GM23338 (cell line): Measurements from ENCODE around the gene CTNNA2. TPM values are rescaled to one million over a fixed set of nuclear protein-coding genes. Genes with fewer than 3 reads are reported as not detected.

ENCODE experiments used
- ATAC-seq: fragments of 200-7000 bp; cut with Tn5 transposase; 3 replicates; pipeline ENCODE4 v1.9.1; 2020
- DNase-seq: peaks from one replicate; pipeline ENCODE4 v3.0.0-alpha.2; 2015; ENCODE audit warnings: low spot score
- H2AFZ ChIP-seq: fragments of 200-600 bp; sonication (generic); 2 replicates; pipeline ENCODE4 v1.8.0; 2016; ENCODE audit warnings: antibody characterized with exemption, mild to moderate bottlenecking, moderate library complexity
- H3F3A ChIP-seq: fragments of 200-600 bp; sonication (generic); replicated peaks from 2 replicates; pipeline ENCODE4 v1.8.0; 2017; ENCODE audit warnings: antibody characterized with exemption, mixed run types, low read depth
- H3K27ac ChIP-seq: fragments of 200-600 bp; sonication (generic); 2 replicates; pipeline ENCODE4 v1.6.1; 2016; ENCODE audit warnings: low read depth
- H3K27me3 ChIP-seq: fragments of 200-600 bp; sonication (generic); 2 replicates; pipeline ENCODE4 v1.8.0; 2016; ENCODE audit warnings: mild to moderate bottlenecking, mixed run types, moderate library complexity; ENCODE audit not compliant: insufficient read depth
- H3K36me3 ChIP-seq: fragments of 200-600 bp; sonication (generic); 2 replicates; pipeline ENCODE4 v1.8.0; 2016; ENCODE audit warnings: mild to moderate bottlenecking; ENCODE audit not compliant: insufficient read depth
- H3K4me1 ChIP-seq: fragments of 200-600 bp; sonication (generic); 2 replicates; pipeline ENCODE4 v1.8.0; 2016; ENCODE audit warnings: mild to moderate bottlenecking, moderate library complexity; ENCODE audit not compliant: insufficient read depth
- H3K4me2 ChIP-seq: fragments of 200-600 bp; sonication (generic); 2 replicates; pipeline ENCODE4 v1.7.1; 2017; ENCODE audit warnings: mixed run types
- H3K4me3 ChIP-seq: fragments of 200-600 bp; sonication (generic); 2 replicates; pipeline ENCODE4 v1.6.1; 2016; ENCODE audit warnings: mixed run types
- H3K79me2 ChIP-seq: fragments of 200-600 bp; sonication (generic); replicated peaks from 2 replicates; pipeline ENCODE4 v1.8.0; 2017; ENCODE audit warnings: mild to moderate bottlenecking; ENCODE audit not compliant: insufficient read depth
- H3K9me2 ChIP-seq: fragments of 200-600 bp; sonication (generic); 2 replicates; pipeline ENCODE4 v1.8.0; 2017; ENCODE audit not compliant: insufficient read depth
- H4K20me1 ChIP-seq: fragments of 200-600 bp; sonication (generic); replicated peaks from 2 replicates; pipeline ENCODE4 v1.8.0; 2017; ENCODE audit warnings: mild to moderate bottlenecking; ENCODE audit not compliant: insufficient read depth
- H3K27ac Mint-ChIP-seq: 2 replicates; pipeline ENCODE4 v1.8.0; 2020; ENCODE audit warnings: inconsistent platforms, mild to moderate bottlenecking, moderate library complexity, mixed read lengths
- H3K27me3 Mint-ChIP-seq: 3 replicates; pipeline ENCODE4 v1.8.0; 2022; ENCODE audit warnings: low read depth, mild to moderate bottlenecking, moderate library complexity, mixed read lengths, inconsistent platforms; ENCODE audit not compliant: insufficient read depth, poor library complexity
- H3K36me3 Mint-ChIP-seq: 3 replicates; pipeline ENCODE4 v1.8.0; 2021; ENCODE audit warnings: low read depth, mild to moderate bottlenecking, inconsistent platforms, moderate library complexity, mixed read lengths
- H3K4me1 Mint-ChIP-seq: 3 replicates; pipeline ENCODE4 v1.8.0; 2020; ENCODE audit warnings: mild to moderate bottlenecking, inconsistent platforms, mixed read lengths
- H3K4me3 Mint-ChIP-seq: 3 replicates; pipeline ENCODE4 v1.8.0; 2021; ENCODE audit warnings: moderate library complexity, mild to moderate bottlenecking, inconsistent platforms, mixed read lengths
- H3K9me3 Mint-ChIP-seq: 3 replicates; pipeline ENCODE4 v1.8.0; 2020; ENCODE audit warnings: moderate library complexity, mild to moderate bottlenecking, inconsistent platforms, mixed read lengths
- CREB1 ChIP-seq: fragments of 250-450 bp; sonication (Bioruptor Pico); IDR thresholded peaks from 2 replicates; pipeline ENCODE4 v1.5.0; 2020; ENCODE audit warnings: low read depth, mild to moderate bottlenecking, moderate library complexity
- CTCF ChIP-seq, 2 experiments: fragments of 200-600 bp in 1 of 2; sonication (generic) in 1 of 2; conservative IDR thresholded peaks; 2 replicates each; pipeline versions ENCODE4 v1.5.1 to v1.6.1; 2016 to 2017; ENCODE audit warnings: antibody characterized with exemption in 2 of 2, low read depth in 2 of 2, mild to moderate bottlenecking in 2 of 2, moderate library complexity in 1 of 2
- EZH2 ChIP-seq: fragments of 200-600 bp; sonication (generic); IDR thresholded peaks from one replicate; pipeline ENCODE4 v1.8.0; 2017; ENCODE audit warnings: antibody characterized with exemption, mild to moderate bottlenecking, low read depth; ENCODE audit not compliant: unreplicated experiment
- EZH2phosphoT487 ChIP-seq: fragments of 200-600 bp; sonication (generic); IDR thresholded peaks from one replicate; pipeline ENCODE4 v1.8.1; 2018; ENCODE audit warnings: antibody characterized with exemption; ENCODE audit not compliant: unreplicated experiment
- JUNB ChIP-seq: IDR thresholded peaks from one replicate; pipeline ENCODE4 v1.6.1; 2016; ENCODE audit warnings: antibody characterized with exemption; ENCODE audit not compliant: unreplicated experiment
- NANOG ChIP-seq: IDR thresholded peaks from 2 replicates; pipeline ENCODE4 v1.6.1; 2016; ENCODE audit warnings: antibody characterized with exemption, borderline replicate concordance
- POLR2AphosphoS5 ChIP-seq: IDR thresholded peaks from 2 replicates; pipeline ENCODE4 v1.6.1; 2016; ENCODE audit warnings: antibody characterized with exemption, low read depth
- STAT1 ChIP-seq: IDR thresholded peaks from one replicate; pipeline ENCODE4 v1.6.1; 2016; ENCODE audit warnings: antibody characterized with exemption; ENCODE audit not compliant: unreplicated experiment
- ZNF114 ChIP-seq: fragments of 250-450 bp; sonication (Bioruptor Pico); IDR thresholded peaks from 2 replicates; pipeline ENCODE4 v1.5.0; 2020; ENCODE audit warnings: mild to moderate bottlenecking, moderate library complexity
- ZNF331 ChIP-seq: fragments of 250-450 bp; sonication (Bioruptor Pico); IDR thresholded peaks from 2 replicates; pipeline ENCODE4 v1.5.0; 2020; ENCODE audit warnings: low read depth, mild to moderate bottlenecking, moderate library complexity
- polyA plus RNA-seq: library from polyadenylated mRNA; unstranded; fragments of >200 nt; fragmentation: Nextera tagmentation; extraction: Ambion mirVana; gene quantifications from 2 replicates; pipeline ENCODE4 v1.2.1, GENCODE V29; 2016
- total RNA-seq: library from RNA; depleted of rRNA; stranded (reverse); fragments of >200 nt; shearing (Covaris generic); gene quantifications from 2 replicates; pipeline ENCODE4 v1.2.3, GENCODE V29; 2014
- TF ChIP-seq, protein P1 (sequence below): fragments of 250-450 bp; sonication (Bioruptor Pico); IDR thresholded peaks from 2 replicates; pipeline ENCODE4 v1.5.0; 2020; ENCODE audit warnings: mild to moderate bottlenecking, moderate library complexity
- TF ChIP-seq, protein P2 (sequence below): IDR thresholded peaks from one replicate; pipeline ENCODE4 v1.6.1; 2018; ENCODE audit warnings: antibody characterized with exemption; ENCODE audit not compliant: unreplicated experiment
- TF ChIP-seq, protein P3 (sequence below): IDR thresholded peaks from 2 replicates; pipeline ENCODE4 v1.6.1; 2016; ENCODE audit warnings: antibody characterized with exemption

Gene CTNNA2
- total and polyA plus RNA-seq, 2 experiments from 2014 or later, result 6.4 to 15.6 TPM

GRCh38 chr2:80380736-80381135 is 867.9 kb downstream of the CTNNA2 start:
- no peaks in the 10 kb centered on the region for H3K36me3 ChIP-seq
- H3K27ac ChIP-seq, result no peak overlapping the region
- H3K4me2 ChIP-seq, result no peak overlapping the region
- no peaks in the 10 kb centered on the region for H4K20me1 ChIP-seq
- Mint-ChIP-seq H3K27ac (no peak overlapping the region), H3K36me3 (no peaks in the 10 kb centered on the region), H3K4me1 (no peaks in the 10 kb centered on the region), H3K27me3 (peaks cover 2% of the 10 kb centered on the region), H3K4me3 (no peak overlapping the region), H3K9me3 (no peaks in the 10 kb centered on the region)
- H2AFZ ChIP-seq, result no peak overlapping the region
- no peak for ATAC-seq
- H3K4me3 ChIP-seq, result no peak overlapping the region
- no peak for DNase-seq
- H3F3A ChIP-seq, result no peaks in the 10 kb centered on the region
- TF ChIP-seq EZH2phosphoT487 (no peak), CTCF (conservative IDR thresholded peaks at IDR 0.05; ENCODE audit: low read depth in 2 of 2) (no peak), ZNF331 (CRISPR knock-in tag) (no peak), STAT1 (no peak), ZNF114 (CRISPR knock-in tag) (no peak), JUNB (no peak), POLR2AphosphoS5 (no peak), CREB1 (CRISPR knock-in tag) (no peak), EZH2 (no peak), NANOG (no peak)
- TF ChIP-seq, protein P1, sequence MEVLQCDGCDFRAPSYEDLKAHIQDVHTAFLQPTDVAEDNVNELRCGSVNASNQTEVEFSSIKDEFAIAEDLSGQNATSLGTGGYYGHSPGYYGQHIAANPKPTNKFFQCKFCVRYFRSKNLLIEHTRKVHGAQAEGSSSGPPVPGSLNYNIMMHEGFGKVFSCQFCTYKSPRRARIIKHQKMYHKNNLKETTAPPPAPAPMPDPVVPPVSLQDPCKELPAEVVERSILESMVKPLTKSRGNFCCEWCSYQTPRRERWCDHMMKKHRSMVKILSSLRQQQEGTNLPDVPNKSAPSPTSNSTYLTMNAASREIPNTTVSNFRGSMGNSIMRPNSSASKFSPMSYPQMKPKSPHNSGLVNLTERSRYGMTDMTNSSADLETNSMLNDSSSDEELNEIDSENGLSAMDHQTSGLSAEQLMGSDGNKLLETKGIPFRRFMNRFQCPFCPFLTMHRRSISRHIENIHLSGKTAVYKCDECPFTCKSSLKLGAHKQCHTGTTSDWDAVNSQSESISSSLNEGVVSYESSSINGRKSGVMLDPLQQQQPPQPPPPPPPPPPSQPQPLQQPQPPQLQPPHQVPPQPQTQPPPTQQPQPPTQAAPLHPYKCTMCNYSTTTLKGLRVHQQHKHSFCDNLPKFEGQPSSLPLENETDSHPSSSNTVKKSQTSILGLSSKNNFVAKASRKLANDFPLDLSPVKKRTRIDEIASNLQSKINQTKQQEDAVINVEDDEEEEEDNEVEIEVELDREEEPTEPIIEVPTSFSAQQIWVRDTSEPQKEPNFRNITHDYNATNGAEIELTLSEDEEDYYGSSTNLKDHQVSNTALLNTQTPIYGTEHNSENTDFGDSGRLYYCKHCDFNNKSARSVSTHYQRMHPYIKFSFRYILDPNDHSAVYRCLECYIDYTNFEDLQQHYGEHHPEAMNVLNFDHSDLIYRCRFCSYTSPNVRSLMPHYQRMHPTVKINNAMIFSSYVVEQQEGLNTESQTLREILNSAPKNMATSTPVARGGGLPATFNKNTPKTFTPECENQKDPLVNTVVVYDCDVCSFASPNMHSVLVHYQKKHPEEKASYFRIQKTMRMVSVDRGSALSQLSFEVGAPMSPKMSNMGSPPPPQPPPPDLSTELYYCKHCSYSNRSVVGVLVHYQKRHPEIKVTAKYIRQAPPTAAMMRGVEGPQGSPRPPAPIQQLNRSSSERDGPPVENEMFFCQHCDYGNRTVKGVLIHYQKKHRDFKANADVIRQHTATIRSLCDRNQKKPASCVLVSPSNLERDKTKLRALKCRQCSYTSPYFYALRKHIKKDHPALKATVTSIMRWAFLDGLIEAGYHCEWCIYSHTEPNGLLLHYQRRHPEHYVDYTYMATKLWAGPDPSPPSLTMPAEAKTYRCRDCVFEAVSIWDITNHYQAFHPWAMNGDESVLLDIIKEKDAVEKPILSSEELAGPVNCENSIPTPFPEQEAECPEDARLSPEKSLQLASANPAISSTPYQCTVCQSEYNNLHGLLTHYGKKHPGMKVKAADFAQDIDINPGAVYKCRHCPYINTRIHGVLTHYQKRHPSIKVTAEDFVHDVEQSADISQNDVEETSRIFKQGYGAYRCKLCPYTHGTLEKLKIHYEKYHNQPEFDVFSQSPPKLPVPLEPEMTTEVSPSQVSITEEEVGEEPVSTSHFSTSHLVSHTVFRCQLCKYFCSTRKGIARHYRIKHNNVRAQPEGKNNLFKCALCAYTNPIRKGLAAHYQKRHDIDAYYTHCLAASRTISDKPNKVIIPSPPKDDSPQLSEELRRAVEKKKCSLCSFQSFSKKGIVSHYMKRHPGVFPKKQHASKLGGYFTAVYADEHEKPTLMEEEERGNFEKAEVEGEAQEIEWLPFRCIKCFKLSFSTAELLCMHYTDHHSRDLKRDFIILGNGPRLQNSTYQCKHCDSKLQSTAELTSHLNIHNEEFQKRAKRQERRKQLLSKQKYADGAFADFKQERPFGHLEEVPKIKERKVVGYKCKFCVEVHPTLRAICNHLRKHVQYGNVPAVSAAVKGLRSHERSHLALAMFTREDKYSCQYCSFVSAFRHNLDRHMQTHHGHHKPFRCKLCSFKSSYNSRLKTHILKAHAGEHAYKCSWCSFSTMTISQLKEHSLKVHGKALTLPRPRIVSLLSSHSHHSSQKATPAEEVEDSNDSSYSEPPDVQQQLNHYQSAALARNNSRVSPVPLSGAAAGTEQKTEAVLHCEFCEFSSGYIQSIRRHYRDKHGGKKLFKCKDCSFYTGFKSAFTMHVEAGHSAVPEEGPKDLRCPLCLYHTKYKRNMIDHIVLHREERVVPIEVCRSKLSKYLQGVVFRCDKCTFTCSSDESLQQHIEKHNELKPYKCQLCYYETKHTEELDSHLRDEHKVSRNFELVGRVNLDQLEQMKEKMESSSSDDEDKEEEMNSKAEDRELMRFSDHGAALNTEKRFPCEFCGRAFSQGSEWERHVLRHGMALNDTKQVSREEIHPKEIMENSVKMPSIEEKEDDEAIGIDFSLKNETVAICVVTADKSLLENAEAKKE, result no peak
- TF ChIP-seq, protein P2, sequence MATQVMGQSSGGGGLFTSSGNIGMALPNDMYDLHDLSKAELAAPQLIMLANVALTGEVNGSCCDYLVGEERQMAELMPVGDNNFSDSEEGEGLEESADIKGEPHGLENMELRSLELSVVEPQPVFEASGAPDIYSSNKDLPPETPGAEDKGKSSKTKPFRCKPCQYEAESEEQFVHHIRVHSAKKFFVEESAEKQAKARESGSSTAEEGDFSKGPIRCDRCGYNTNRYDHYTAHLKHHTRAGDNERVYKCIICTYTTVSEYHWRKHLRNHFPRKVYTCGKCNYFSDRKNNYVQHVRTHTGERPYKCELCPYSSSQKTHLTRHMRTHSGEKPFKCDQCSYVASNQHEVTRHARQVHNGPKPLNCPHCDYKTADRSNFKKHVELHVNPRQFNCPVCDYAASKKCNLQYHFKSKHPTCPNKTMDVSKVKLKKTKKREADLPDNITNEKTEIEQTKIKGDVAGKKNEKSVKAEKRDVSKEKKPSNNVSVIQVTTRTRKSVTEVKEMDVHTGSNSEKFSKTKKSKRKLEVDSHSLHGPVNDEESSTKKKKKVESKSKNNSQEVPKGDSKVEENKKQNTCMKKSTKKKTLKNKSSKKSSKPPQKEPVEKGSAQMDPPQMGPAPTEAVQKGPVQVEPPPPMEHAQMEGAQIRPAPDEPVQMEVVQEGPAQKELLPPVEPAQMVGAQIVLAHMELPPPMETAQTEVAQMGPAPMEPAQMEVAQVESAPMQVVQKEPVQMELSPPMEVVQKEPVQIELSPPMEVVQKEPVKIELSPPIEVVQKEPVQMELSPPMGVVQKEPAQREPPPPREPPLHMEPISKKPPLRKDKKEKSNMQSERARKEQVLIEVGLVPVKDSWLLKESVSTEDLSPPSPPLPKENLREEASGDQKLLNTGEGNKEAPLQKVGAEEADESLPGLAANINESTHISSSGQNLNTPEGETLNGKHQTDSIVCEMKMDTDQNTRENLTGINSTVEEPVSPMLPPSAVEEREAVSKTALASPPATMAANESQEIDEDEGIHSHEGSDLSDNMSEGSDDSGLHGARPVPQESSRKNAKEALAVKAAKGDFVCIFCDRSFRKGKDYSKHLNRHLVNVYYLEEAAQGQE, result no peak
- TF ChIP-seq, protein P3, sequence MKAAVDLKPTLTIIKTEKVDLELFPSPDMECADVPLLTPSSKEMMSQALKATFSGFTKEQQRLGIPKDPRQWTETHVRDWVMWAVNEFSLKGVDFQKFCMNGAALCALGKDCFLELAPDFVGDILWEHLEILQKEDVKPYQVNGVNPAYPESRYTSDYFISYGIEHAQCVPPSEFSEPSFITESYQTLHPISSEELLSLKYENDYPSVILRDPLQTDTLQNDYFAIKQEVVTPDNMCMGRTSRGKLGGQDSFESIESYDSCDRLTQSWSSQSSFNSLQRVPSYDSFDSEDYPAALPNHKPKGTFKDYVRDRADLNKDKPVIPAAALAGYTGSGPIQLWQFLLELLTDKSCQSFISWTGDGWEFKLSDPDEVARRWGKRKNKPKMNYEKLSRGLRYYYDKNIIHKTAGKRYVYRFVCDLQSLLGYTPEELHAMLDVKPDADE, result no peak
- 0 out of 2 replicates have a peak, but pooled peaks cover 4% of the 10 kb centered on the region for H3K9me2 ChIP-seq
- no peaks in the 10 kb centered on the region for H3K79me2 ChIP-seq
- H3K4me1 ChIP-seq, result no peaks in the 10 kb centered on the region
- H3K27me3 ChIP-seq, result no peaks in the 10 kb centered on the region
